Measurements from ENCODE around the gene ZNF778. TPM values are rescaled to one million over a fixed set of nuclear protein-coding genes. Genes with fewer than 3 reads are reported as not detected.

ZNF778 gene
- polyA plus RNA-seq (2011; rRNA removed), result 5.5 and 5.9 TPM in 2 replicates
- 4.1 and 6.3 TPM in 2 replicates for polyA minus RNA-seq (2011; rRNA and poly(A)+ RNA removed)

- Histone ChIP-seq H3K4me3 (ENCODE audit: low read depth, low read length) (peak within 1 kb of the TSS; percentile 96), H3K36me3 (ENCODE audit: control insufficient read depth, insufficient read depth, low read length) (peaks cover 4% of the 10 kb centered on the region), H3K27me3 (ENCODE audit: control insufficient read depth, insufficient read depth, low read length) (no peaks in the 10 kb centered on the region)
- ChIA-PET POLR2A (no interaction called here), CTCF (interaction anchor here (0.6 to 1.0 kb wide), 6 partner anchors 10 to 481 kb away, joined by 3 to 5 read pairs (median 3); no protein-coding TSS in a partner anchor)
- TF ChIP-seq CTCF (IDR thresholded peaks at IDR 0.05; ENCODE audit: insufficient read depth, low read depth, low read length), result no peak
- DNase-seq (ENCODE audit: low read depth), result no peak
These were observed at the start of gene ZNF778 for GRCh38 chr16:89217388-89218191. Gene ZNF778 (plus strand): TSS chr16:89217703. CDS start chr16:89221128, 3,425 bp downstream.

DNA sequence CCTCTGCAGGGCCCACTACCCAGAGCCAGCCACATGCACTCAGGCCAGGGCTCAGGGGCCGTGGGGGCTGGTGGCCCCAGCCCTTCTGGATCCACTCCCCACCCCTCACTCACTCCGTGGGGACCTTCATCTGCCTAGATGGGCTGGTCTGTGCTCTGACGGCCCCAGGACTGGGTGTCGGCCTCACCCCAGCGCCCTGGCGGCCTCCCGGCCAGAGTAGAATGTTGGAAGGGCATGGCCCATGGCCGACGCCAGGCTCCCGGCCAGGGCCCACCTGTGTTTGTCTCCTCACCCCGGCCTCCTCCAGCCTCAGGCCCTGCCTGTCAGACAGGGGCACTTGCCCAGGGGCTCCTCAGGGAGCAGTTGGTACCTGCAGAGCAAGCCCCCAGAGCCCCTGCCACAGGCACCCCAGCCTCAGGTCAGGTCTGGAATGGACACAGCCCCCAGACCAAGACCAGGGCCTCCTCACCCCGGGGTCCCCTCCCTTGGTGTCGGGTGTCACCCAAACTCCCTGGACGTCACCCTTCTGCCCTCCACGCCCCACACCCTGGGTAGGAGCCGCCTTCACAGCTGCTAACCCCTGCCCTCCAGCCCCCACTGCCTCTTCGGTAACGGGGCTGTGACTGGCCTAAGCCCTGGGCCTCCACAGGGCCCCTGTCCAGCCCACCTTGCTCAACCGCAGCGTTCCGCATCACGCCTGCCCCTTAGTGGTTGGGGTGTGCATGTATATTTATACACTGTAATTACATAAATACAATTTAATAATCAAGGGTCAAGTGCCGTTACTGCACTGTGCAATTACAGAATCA is 48.9 kb upstream of the ZNF778 start:
- Histone ChIP-seq H3K4me3 (ENCODE audit: low read depth, low read length) (no peak overlapping the region), H3K36me3 (ENCODE audit: control insufficient read depth, insufficient read depth, low read length) (no peaks in the 10 kb centered on the region; the same call in 1 of the 2 replicates), H3K27me3 (ENCODE audit: control insufficient read depth, insufficient read depth, low read length) (peaks cover 4% of the 10 kb centered on the region; the same call in 1 of the 2 replicates)
- TF ChIP-seq CTCF (IDR thresholded peaks at IDR 0.05; ENCODE audit: insufficient read depth, low read depth, low read length), result no peak
- no peak for DNase-seq (ENCODE audit: low read depth)
- ChIA-PET POLR2A (no interaction called here), CTCF (interaction anchor here (0.7 to 2.4 kb wide), 8 partner anchors 13 to 607 kb away, joined by 3 to 9 read pairs (median 5); no protein-coding TSS in a partner anchor)

- no peaks in the 10 kb centered on the region; the same call in 1 of the 2 replicates for H3K36me3 ChIP-seq (ENCODE audit: control insufficient read depth, insufficient read depth, low read length)
- POLR2A ChIA-PET, result no interaction called here
- TF ChIP-seq CTCF (IDR thresholded peaks at IDR 0.05; ENCODE audit: insufficient read depth, low read depth, low read length), result no peak
- peaks cover 6% of the 10 kb centered on the region for H3K27me3 ChIP-seq (ENCODE audit: control insufficient read depth, insufficient read depth, low read length)
- DNase-seq (ENCODE audit: low read depth), result no peak
- H3K4me3 ChIP-seq (ENCODE audit: low read depth, low read length), result no peak overlapping the region
- CTCF ChIA-PET, result interaction anchor here (0.7 kb wide), 1 partner anchor 14 kb away, joined by 3 read pairs; no protein-coding TSS in a partner anchor
These were observed 47.7 kb upstream of the ZNF778 start for GRCh38 chr16:89169778-89170177.

GRCh38 chr16:89170346-89171215 is 46.9 kb upstream of the ZNF778 start:
- TF ChIP-seq CTCF (IDR thresholded peaks at IDR 0.05; ENCODE audit: insufficient read depth, low read depth, low read length), result no peak
- ChIA-PET CTCF (interaction anchor here (0.7 to 0.9 kb wide), 3 partner anchors 15 to 433 kb away, joined by 3 read pairs; no protein-coding TSS in a partner anchor), POLR2A (no interaction called here)
- Histone ChIP-seq H3K4me3 (ENCODE audit: low read depth, low read length) (peak overlapping the region; percentile 29), H3K36me3 (ENCODE audit: control insufficient read depth, insufficient read depth, low read length) (no peaks in the 10 kb centered on the region; the same call in 1 of the 2 replicates), H3K27me3 (ENCODE audit: control insufficient read depth, insufficient read depth, low read length) (peaks cover 6% of the 10 kb centered on the region)
- no peak for DNase-seq (ENCODE audit: low read depth)
